UCSD-AML1 (cell line): ENCODE results near the gene IRS1.

Experiments used
- DNase-seq: peaks from one replicate; lab custom pipeline; 2025; ENCODE audit not compliant: unreplicated experiment; lab: John Stamatoyannopoulos, UW

The IRS1 gene

GRCh38 chr2:226818930-226819329 is 19.3 kb upstream of the IRS1 start:
- DNase-seq: no peak

GRCh38 chr2:226813148-226813701 is 13.6 kb upstream of the IRS1 start:
- DNase-seq: no peak

GRCh38 chr2:226803410-226803809 is 3.8 kb upstream of the IRS1 start:
- DNase-seq: no peak

GRCh38 chr2:226802573-226802972 is 3.0 kb upstream of the IRS1 start:
- DNase-seq: no peak

- DNase-seq: no peak
Observed at GRCh38 chr2:226800941-226801784, 1.5 kb upstream of the IRS1 start.

- DNase-seq: no peak
Observed at GRCh38 chr2:226799976-226800940, 638 bp upstream of the IRS1 start.

- DNase-seq: no peak
Observed at GRCh38 chr2:226798422-226799210, 1.0 kb downstream of the IRS1 start.

GRCh38 chr2:226797989-226798421 is 1.6 kb downstream of the IRS1 start:
- no peak for DNase-seq

GRCh38 chr2:226797289-226797988 is 2.2 kb downstream of the IRS1 start:
- DNase-seq: no peak

- DNase-seq: peak; percentile 14
Observed at GRCh38 chr2:226796840-226797288, 2.8 kb downstream of the IRS1 start.

- no peak for DNase-seq
Observed at GRCh38 chr2:226796012-226796839, 3.4 kb downstream of the IRS1 start.

GRCh38 chr2:226795281-226796011 is 4.2 kb downstream of the IRS1 start:
- DNase-seq: no peak

GRCh38 chr2:226794751-226795171 is 4.9 kb downstream of the IRS1 start:
- no peak for DNase-seq

- DNase-seq: no peak
Observed at GRCh38 chr2:226794196-226794661, 5.4 kb downstream of the IRS1 start.

GRCh38 chr2:226793646-226794045 is 6.0 kb downstream of the IRS1 start:
- no peak for DNase-seq

GRCh38 chr2:226792155-226792881 is 7.3 kb downstream of the IRS1 start:
- no peak for DNase-seq

- DNase-seq: peak; percentile 89
Observed at GRCh38 chr2:226791487-226792081, 8.0 kb downstream of the IRS1 start.
